T follicular helper cell (primary cell): ENCODE measurements around the gene TCEAL3.
"Not testable (repeated sequence)": the region's sequence is repeated elsewhere in the genome, so short reads cannot be mapped to it uniquely, and the experiment has no call there.

Source experiments
- DNase-seq: peaks from one replicate; pipeline ENCODE4 v3.0.0-alpha.2; 2020; ENCODE audit warnings: low read depth

TCEAL3 gene

GRCh38 chrX:103626855-103627254, 19.1 kb downstream of the TCEAL3 start:
- DNase-seq = no peak

- no peak for DNase-seq
These were observed 20.9 kb downstream of the TCEAL3 start, which contains the start of gene TCEAL1 for GRCh38 chrX:103628386-103629317. Gene TCEAL1 (plus strand): TSS chrX:103628975. CDS start chrX:103629917, 942 bp downstream.

GRCh38 chrX:103629318-103630170, 21.8 kb downstream of the TCEAL3 start:
- no peak for DNase-seq

- no peak for DNase-seq
These were observed 22.4 kb downstream of the TCEAL3 start for GRCh38 chrX:103630171-103630511.

GRCh38 chrX:103631145-103631544, 23.4 kb downstream of the TCEAL3 start:
- no peak for DNase-seq

GRCh38 chrX:103635436-103635835, 27.7 kb downstream of the TCEAL3 start:
- no peak for DNase-seq

GRCh38 chrX:103637604-103638338, 30.0 kb downstream of the TCEAL3 start:
- DNase-seq = no peak

GRCh38 chrX:103638479-103639346, 30.9 kb downstream of the TCEAL3 start:
- not testable (repeated sequence) for DNase-seq

GRCh38 chrX:103640401-103641155, 32.8 kb downstream of the TCEAL3 start:
- DNase-seq = no peak

GRCh38 chrX:103644125-103644524, 36.4 kb downstream of the TCEAL3 start:
- DNase-seq = no peak

GRCh38 chrX:103647630-103648029, 39.9 kb downstream of the TCEAL3 start:
- no peak for DNase-seq

GRCh38 chrX:103651151-103651773, 43.5 kb downstream of the TCEAL3 start:
- no peak for DNase-seq

GRCh38 chrX:103655230-103656000, 47.7 kb downstream of the TCEAL3 start:
- DNase-seq = not testable (repeated sequence)

GRCh38 chrX:103656617-103657016, 48.9 kb downstream of the TCEAL3 start:
- DNase-seq = no peak

- not testable (repeated sequence) for DNase-seq
These were observed 49.3 kb downstream of the TCEAL3 start for GRCh38 chrX:103657066-103657465.

GRCh38 chrX:103658681-103659433, 51.1 kb downstream of the TCEAL3 start:
- no peak for DNase-seq

GRCh38 chrX:103659460-103659859, 51.7 kb downstream of the TCEAL3 start:
- DNase-seq = not testable (repeated sequence)
